ENCODE measurements around the gene LINGO3. TPM values are rescaled to one million over a fixed set of nuclear protein-coding genes. Genes with fewer than 3 reads are reported as not detected.

LINGO3 gene
- polyA plus RNA-seq, 4 donors, result 0.06 TPM; not detected in 3

- DNase-seq (ENCODE audit: low read depth in 4 of 4, low spot score in 3 of 4), result no peak
Measured at GRCh38 chr19:2307518-2308012, 389 bp downstream of the LINGO3 start.

GRCh38 chr19:2306971-2307370, 983 bp downstream of the LINGO3 start:
- DNase-seq (ENCODE audit: low read depth in 4 of 4, low spot score in 3 of 4), result no peak

GRCh38 chr19:2306281-2306806, 1.6 kb downstream of the LINGO3 start:
- no peak for DNase-seq (ENCODE audit: low read depth in 4 of 4, low spot score in 3 of 4)

GRCh38 chr19:2305452-2306280, 2.3 kb downstream of the LINGO3 start:
- no peak for DNase-seq (ENCODE audit: low read depth in 4 of 4, low spot score in 3 of 4)

GRCh38 chr19:2303211-2303798, 4.6 kb downstream of the LINGO3 start:
- no peak for DNase-seq (ENCODE audit: low read depth in 4 of 4, low spot score in 3 of 4)

- no peak for DNase-seq (ENCODE audit: low read depth in 4 of 4, low spot score in 3 of 4)
Measured at GRCh38 chr19:2302319-2303210, 5.4 kb downstream of the LINGO3 start.

- no peak for DNase-seq (ENCODE audit: low read depth in 4 of 4, low spot score in 3 of 4)
Measured at GRCh38 chr19:2300533-2300932, 7.4 kb downstream of the LINGO3 start.

GRCh38 chr19:2296141-2296540, 11.8 kb downstream of the LINGO3 start:
- DNase-seq (ENCODE audit: low read depth in 4 of 4, low spot score in 3 of 4), result no peak

- DNase-seq (ENCODE audit: low read depth in 4 of 4, low spot score in 3 of 4), result no peak
Measured at GRCh38 chr19:2294687-2295335, 13.1 kb downstream of the LINGO3 start.

- no peak for DNase-seq (ENCODE audit: low read depth in 4 of 4, low spot score in 3 of 4)
Measured at GRCh38 chr19:2291185-2291751, 16.7 kb downstream of the LINGO3 start.

- no peak for DNase-seq (ENCODE audit: low read depth in 4 of 4, low spot score in 3 of 4)
Measured at GRCh38 chr19:2290441-2291184, 17.3 kb downstream of the LINGO3 start.

- no peak for DNase-seq (ENCODE audit: low read depth in 4 of 4, low spot score in 3 of 4)
Measured at GRCh38 chr19:2289714-2290435, 18.1 kb downstream of the LINGO3 start.

- no peak for DNase-seq (ENCODE audit: low read depth in 4 of 4, low spot score in 3 of 4)
Measured at GRCh38 chr19:2288818-2289713, 18.9 kb downstream of the LINGO3 start.

- no peak for DNase-seq (ENCODE audit: low read depth in 4 of 4, low spot score in 3 of 4)
Measured at GRCh38 chr19:2288338-2288817, 19.6 kb downstream of the LINGO3 start.

GRCh38 chr19:2287585-2288337, 20.2 kb downstream of the LINGO3 start:
- no peak for DNase-seq (ENCODE audit: low read depth in 4 of 4, low spot score in 3 of 4)

GRCh38 chr19:2286402-2287140, 21.4 kb downstream of the LINGO3 start:
- no peak for DNase-seq (ENCODE audit: low read depth in 4 of 4, low spot score in 3 of 4)
